SK-N-SH (cell line): Measurements from ENCODE around the gene INPP5A. TPM values are rescaled to one million over a fixed set of nuclear protein-coding genes. Genes with fewer than 3 reads are reported as not detected.

Experiments
- CTCF ChIA-PET: fragments of 300-600, 350-600 bp; formaldehyde crosslinking; extraction: SDS; loops from one replicate; lab custom pipeline; 2021; lab: Yijun Ruan, JAX
- POLR2A ChIA-PET: fragments of 350-600 bp; sonication (Branson Sonifier 250); formaldehyde crosslinking; extraction: SDS; loops from one replicate; lab custom pipeline; 2020; ENCODE audit warnings: antibody characterized with exemption, inconsistent platforms; lab: Yijun Ruan, JAX
- DNase-seq: peaks from one replicate; pipeline ENCODE4 v3.0.0; 2012
- H2AFZ ChIP-seq: fragments of 200-600 bp; sonication (generic); 2 replicates; pipeline ENCODE4 v1.8.1; 2016; ENCODE audit warnings: antibody characterized with exemption, mild to moderate bottlenecking, low read depth
- H3F3A ChIP-seq: fragments of 200-600 bp; sonication (generic); replicated peaks from 2 replicates; pipeline ENCODE3; 2016; ENCODE audit warnings: antibody characterized with exemption, mild to moderate bottlenecking; ENCODE audit not compliant: insufficient read depth
- H3K27ac ChIP-seq, 2 experiments: fragments of 200-500 bp in 1 of 2; fragments of 200-600 bp in 1 of 2; sonication (Bioruptor generic) in 1 of 2; sonication (generic), shearing (Covaris generic) in 1 of 2; 2 replicates each; pipeline versions ENCODE4 v1.5.1 to v1.6.1; 2014 to 2016; ENCODE audit warnings: low read depth in 2 of 2, inconsistent platforms in 1 of 2, low read length in 1 of 2, mild to moderate bottlenecking in 1 of 2, mixed read lengths in 1 of 2
- H3K27me3 ChIP-seq: fragments of 200-600 bp; sonication (generic), shearing (Covaris generic); 2 replicates; pipeline ENCODE4 v1.6.1; 2016; ENCODE audit warnings: mixed run types; ENCODE audit not compliant: insufficient read depth
- H3K36me3 ChIP-seq, 2 experiments: fragments of 200-500 bp in 1 of 2; fragments of 200-600 bp in 1 of 2; sonication (Bioruptor generic) in 1 of 2; sonication (generic) in 1 of 2; replicated peaks in 1 of 2; 2 replicates each; pipeline versions ENCODE3 to v1.5.1; 2014 to 2016; ENCODE audit warnings: low read length in 1 of 2, mild to moderate bottlenecking in 1 of 2; ENCODE audit not compliant: insufficient read depth in 2 of 2, control insufficient read depth in 1 of 2
- H3K4me1 ChIP-seq, 2 experiments: fragments of 200-500 bp in 1 of 2; fragments of 200-600 bp in 1 of 2; sonication (Bioruptor generic) in 1 of 2; sonication (generic), shearing (Covaris generic) in 1 of 2; 2 replicates each; pipeline versions ENCODE4 v1.5.1 to v1.6.1; 2014 to 2016; ENCODE audit warnings: low read depth in 1 of 2, low read length in 1 of 2, mixed run types in 1 of 2; ENCODE audit not compliant: insufficient read depth in 2 of 2, control insufficient read depth in 1 of 2
- H3K4me2 ChIP-seq: fragments of 200-600 bp; sonication (generic), shearing (Covaris generic); 2 replicates; pipeline ENCODE4 v1.6.1; 2017; ENCODE audit warnings: mixed run types
- H3K4me3 ChIP-seq, 2 experiments: fragments of 200-500 bp in 1 of 2; fragments of 200-600 bp in 1 of 2; sonication (Bioruptor generic) in 1 of 2; sonication (generic), shearing (Covaris generic) in 1 of 2; 2 replicates each; pipeline versions ENCODE4 v1.5.1 to v1.8.1; 2014 to 2016; ENCODE audit warnings: low read depth in 2 of 2, inconsistent platforms in 1 of 2, low read length in 1 of 2, mild to moderate bottlenecking in 1 of 2, mixed read lengths in 1 of 2, moderate library complexity in 1 of 2
- H3K79me2 ChIP-seq: fragments of 200-600 bp; sonication (generic); 2 replicates; pipeline ENCODE4 v1.8.1; 2017; ENCODE audit warnings: mild to moderate bottlenecking; ENCODE audit not compliant: insufficient read depth
- H3K9ac ChIP-seq: fragments of 200-600 bp; sonication (generic); 2 replicates; pipeline ENCODE4 v1.6.1; 2017; ENCODE audit warnings: mixed run types
- H3K9me2 ChIP-seq: fragments of 200-600 bp; sonication (generic); 2 replicates; pipeline ENCODE4 v1.6.1; 2017; ENCODE audit warnings: mixed run types
- H3K9me3 ChIP-seq: fragments of 200-600 bp; sonication (generic); 2 replicates; pipeline ENCODE4 v1.6.1; 2017; ENCODE audit warnings: mixed run types, mild to moderate bottlenecking, moderate library complexity
- H4K20me1 ChIP-seq: fragments of 200-600 bp; sonication (generic); 2 replicates; pipeline ENCODE4 v1.6.1; 2017; ENCODE audit warnings: mild to moderate bottlenecking, mixed run types; ENCODE audit not compliant: insufficient read depth
- ELF1 ChIP-seq: IDR thresholded peaks from 2 replicates; pipeline ENCODE4 v1.4.0; 2012
- EP300 ChIP-seq, 2 experiments: IDR thresholded peaks; 2 replicates each; pipeline versions ENCODE4 v1.4.0 to v1.6.1; 2012; ENCODE audit warnings: borderline replicate concordance in 1 of 2, low read depth in 1 of 2, low read length in 1 of 2
- FOXM1 ChIP-seq: IDR thresholded peaks from 2 replicates; pipeline ENCODE4 v1.4.0; 2012; ENCODE audit warnings: low read depth, mild to moderate bottlenecking
- GABPA ChIP-seq: IDR thresholded peaks from 2 replicates; pipeline ENCODE4 v1.4.0; 2012; ENCODE audit warnings: low read depth, mild to moderate bottlenecking
- GATA2 ChIP-seq: sonication (generic); formaldehyde crosslinking; IDR thresholded peaks from 2 replicates; pipeline ENCODE4 v1.5.0; 2020; ENCODE audit warnings: mild to moderate bottlenecking, missing genetic modification reagents
- MEF2A ChIP-seq: IDR thresholded peaks from 2 replicates; pipeline ENCODE4 v1.4.0; 2012; ENCODE audit warnings: low read depth, borderline replicate concordance
- MXI1 ChIP-seq: IDR thresholded peaks from 2 replicates; pipeline ENCODE4 v1.6.1; 2012; ENCODE audit warnings: mild to moderate bottlenecking, low read depth, low read length, improper control_type of control experiment
- RCOR1 ChIP-seq: fragments of 150-350 bp; IDR thresholded peaks from 2 replicates; pipeline ENCODE4 v1.6.1; 2017; ENCODE audit warnings: antibody characterized with exemption, low read length
- REST ChIP-seq: IDR thresholded peaks from 2 replicates; pipeline ENCODE4 v1.6.1; 2012; ENCODE audit warnings: mild to moderate bottlenecking, low read depth, low read length, moderate library complexity
- RXRA ChIP-seq: IDR thresholded peaks from 2 replicates; pipeline ENCODE4 v1.4.0; 2012; ENCODE audit warnings: low read depth, mild to moderate bottlenecking, borderline replicate concordance
- SIN3A ChIP-seq: IDR thresholded peaks from 2 replicates; pipeline ENCODE4 v1.6.1; 2012; ENCODE audit warnings: low read depth, mild to moderate bottlenecking, low read length, moderate library complexity, borderline replicate concordance
- TCF12 ChIP-seq: IDR thresholded peaks from 2 replicates; pipeline ENCODE4 v1.4.0; 2012
- TEAD4 ChIP-seq: IDR thresholded peaks from 2 replicates; pipeline ENCODE4 v1.4.0; 2012; ENCODE audit warnings: mild to moderate bottlenecking, borderline replicate concordance; ENCODE audit not compliant: insufficient read depth
- YY1 ChIP-seq: IDR thresholded peaks from 2 replicates; pipeline ENCODE4 v1.4.0; 2012; ENCODE audit warnings: low read depth, mild to moderate bottlenecking
- whole genome bisulfite sequencing: methylation state at CpG from one replicate; pipeline ENCODE4 v1.1.6; 2017; ENCODE audit warnings: low lambda C conversion rate; 5-methylcytosine and 5-hydroxymethylcytosine counted together
- polyA plus RNA-seq, 3 experiments: library from polyadenylated mRNA; depleted of rRNA; stranded (reverse); fragments of >200 nt; gene quantifications; 2 replicates each; pipeline ENCODE4 v1.2.3, GENCODE V29; 2012
- TF ChIP-seq, protein P1 (sequence below): fragments of 150-350 bp; IDR thresholded peaks from 2 replicates; pipeline ENCODE4 v1.6.1; 2016; ENCODE audit warnings: mild to moderate bottlenecking, low read depth, low read length
- TF ChIP-seq, protein P2 (sequence below): IDR thresholded peaks from 2 replicates; pipeline ENCODE4 v1.4.0; 2012; ENCODE audit warnings: low read depth, borderline replicate concordance
- TF ChIP-seq, protein P3 (sequence below): IDR thresholded peaks from 2 replicates; pipeline ENCODE4; 2012
- TF ChIP-seq, protein P4 (sequence below): IDR thresholded peaks from 2 replicates; pipeline ENCODE4 v1.4.0; 2012; ENCODE audit warnings: low read depth

Gene INPP5A
- polyA plus RNA-seq, 1 of the 3 experiments (the other 2 are of a cell fraction), result 12.0 TPM

DNA sequence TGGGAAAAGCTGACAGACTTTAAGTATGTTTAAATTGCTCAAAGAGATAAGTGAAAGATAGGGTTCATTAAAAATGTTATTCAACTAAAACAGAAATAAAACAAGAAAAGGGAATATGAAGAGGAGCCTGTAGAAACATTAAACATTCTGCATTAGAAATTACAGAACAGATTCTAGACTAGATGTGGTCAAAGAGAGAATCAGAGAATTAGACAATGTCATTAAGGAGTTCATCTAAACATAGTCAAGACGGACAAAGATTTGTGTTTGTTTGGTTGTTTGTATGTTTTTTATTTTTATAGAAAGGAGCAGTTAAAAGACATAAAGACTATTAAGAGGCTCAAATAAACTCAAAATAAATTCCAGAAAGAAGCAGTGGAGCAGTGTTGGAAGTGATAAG, 168.4 kb downstream of the INPP5A start:
- POLR2A ChIA-PET, result no interaction called here
- peaks cover 0 to 4% of the 10 kb centered on the region in 2 experiments for H3K36me3 ChIP-seq
- no peaks in the 10 kb centered on the region for H3F3A ChIP-seq
- WGBS, result 92% methylated on average over 1 of the region's 1 CpG
- H3K4me3 ChIP-seq, result no peak overlapping the region
- no peaks in the 10 kb centered on the region for H3K27me3 ChIP-seq
- H3K9ac ChIP-seq, result no peak overlapping the region
- H3K9me2 ChIP-seq, result no peaks in the 10 kb centered on the region
- H3K9me3 ChIP-seq, result peaks cover 6% of the 10 kb centered on the region; the same call in 1 of the 2 replicates
- H3K79me2 ChIP-seq, result no peaks in the 10 kb centered on the region
- TF ChIP-seq, protein P1, sequence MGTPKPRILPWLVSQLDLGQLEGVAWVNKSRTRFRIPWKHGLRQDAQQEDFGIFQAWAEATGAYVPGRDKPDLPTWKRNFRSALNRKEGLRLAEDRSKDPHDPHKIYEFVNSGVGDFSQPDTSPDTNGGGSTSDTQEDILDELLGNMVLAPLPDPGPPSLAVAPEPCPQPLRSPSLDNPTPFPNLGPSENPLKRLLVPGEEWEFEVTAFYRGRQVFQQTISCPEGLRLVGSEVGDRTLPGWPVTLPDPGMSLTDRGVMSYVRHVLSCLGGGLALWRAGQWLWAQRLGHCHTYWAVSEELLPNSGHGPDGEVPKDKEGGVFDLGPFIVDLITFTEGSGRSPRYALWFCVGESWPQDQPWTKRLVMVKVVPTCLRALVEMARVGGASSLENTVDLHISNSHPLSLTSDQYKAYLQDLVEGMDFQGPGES, result no peak
- TF ChIP-seq YY1 (no peak), MEF2A (no peak), MXI1 (no peak), GATA2 (CRISPR knock-in tag) (no peak), ELF1 (no peak), EP300 (IDR thresholded peaks at IDR 0.05; ENCODE audit: borderline replicate concordance in 1 of 2, low read depth in 1 of 2, low read length in 1 of 2) (no peak), TCF12 (no peak), SIN3A (no peak), RCOR1 (no peak)
- TF ChIP-seq, protein P2, sequence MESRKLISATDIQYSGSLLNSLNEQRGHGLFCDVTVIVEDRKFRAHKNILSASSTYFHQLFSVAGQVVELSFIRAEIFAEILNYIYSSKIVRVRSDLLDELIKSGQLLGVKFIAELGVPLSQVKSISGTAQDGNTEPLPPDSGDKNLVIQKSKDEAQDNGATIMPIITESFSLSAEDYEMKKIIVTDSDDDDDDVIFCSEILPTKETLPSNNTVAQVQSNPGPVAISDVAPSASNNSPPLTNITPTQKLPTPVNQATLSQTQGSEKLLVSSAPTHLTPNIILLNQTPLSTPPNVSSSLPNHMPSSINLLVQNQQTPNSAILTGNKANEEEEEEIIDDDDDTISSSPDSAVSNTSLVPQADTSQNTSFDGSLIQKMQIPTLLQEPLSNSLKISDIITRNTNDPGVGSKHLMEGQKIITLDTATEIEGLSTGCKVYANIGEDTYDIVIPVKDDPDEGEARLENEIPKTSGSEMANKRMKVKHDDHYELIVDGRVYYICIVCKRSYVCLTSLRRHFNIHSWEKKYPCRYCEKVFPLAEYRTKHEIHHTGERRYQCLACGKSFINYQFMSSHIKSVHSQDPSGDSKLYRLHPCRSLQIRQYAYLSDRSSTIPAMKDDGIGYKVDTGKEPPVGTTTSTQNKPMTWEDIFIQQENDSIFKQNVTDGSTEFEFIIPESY, result no peak
- TF ChIP-seq, protein P3, sequence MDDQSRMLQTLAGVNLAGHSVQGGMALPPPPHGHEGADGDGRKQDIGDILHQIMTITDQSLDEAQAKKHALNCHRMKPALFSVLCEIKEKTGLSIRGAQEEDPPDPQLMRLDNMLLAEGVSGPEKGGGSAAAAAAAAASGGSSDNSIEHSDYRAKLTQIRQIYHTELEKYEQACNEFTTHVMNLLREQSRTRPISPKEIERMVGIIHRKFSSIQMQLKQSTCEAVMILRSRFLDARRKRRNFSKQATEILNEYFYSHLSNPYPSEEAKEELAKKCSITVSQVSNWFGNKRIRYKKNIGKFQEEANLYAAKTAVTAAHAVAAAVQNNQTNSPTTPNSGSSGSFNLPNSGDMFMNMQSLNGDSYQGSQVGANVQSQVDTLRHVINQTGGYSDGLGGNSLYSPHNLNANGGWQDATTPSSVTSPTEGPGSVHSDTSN, result no peak
- TF ChIP-seq, protein P4, sequence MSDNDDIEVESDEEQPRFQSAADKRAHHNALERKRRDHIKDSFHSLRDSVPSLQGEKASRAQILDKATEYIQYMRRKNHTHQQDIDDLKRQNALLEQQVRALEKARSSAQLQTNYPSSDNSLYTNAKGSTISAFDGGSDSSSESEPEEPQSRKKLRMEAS, result no peak
- no peaks in the 10 kb centered on the region for H3K4me1 ChIP-seq
- no peaks in the 10 kb centered on the region for H4K20me1 ChIP-seq
- CTCF ChIA-PET, result interaction anchor here (1.0 kb wide), 1 partner anchor 38 kb away, joined by 3 read pairs; no protein-coding TSS in a partner anchor
- H2AFZ ChIP-seq, result no peak overlapping the region
- no peak overlapping the region for H3K27ac ChIP-seq
- no peak overlapping the region for H3K4me2 ChIP-seq
- DNase-seq, result no peak

- Histone ChIP-seq H3F3A (no peaks in the 10 kb centered on the region), H2AFZ (no peak overlapping the region), H3K4me1 (no peaks in the 10 kb centered on the region), H3K9me2 (no peaks in the 10 kb centered on the region), H3K27ac (no peak overlapping the region), H4K20me1 (no peaks in the 10 kb centered on the region), H3K4me3 (no peak overlapping the region), H3K36me3 (peaks cover 0 to 4% of the 10 kb centered on the region in 2 experiments), H3K79me2 (no peaks in the 10 kb centered on the region), H3K4me2 (no peak overlapping the region), H3K9me3 (peaks cover 6% of the 10 kb centered on the region; the same call in 1 of the 2 replicates), H3K9ac (no peak overlapping the region), H3K27me3 (no peaks in the 10 kb centered on the region)
- ChIA-PET CTCF (no interaction called here), POLR2A (no interaction called here)
- 94% methylated on average over 11 of the region's 11 CpGs for WGBS
- DNase-seq, result no peak
- TF ChIP-seq GABPA (no peak), MEF2A (no peak), GATA2 (CRISPR knock-in tag) (no peak), REST (no peak), RXRA (no peak), FOXM1 (no peak), TEAD4 (no peak)
- TF ChIP-seq, protein P1, result no peak
- TF ChIP-seq, protein P4, result no peak
Observed at GRCh38 chr10:132706701-132707100, 169.1 kb downstream of the INPP5A start.
